Keratinocyte (primary cell): ENCODE data around the gene MPZL1. TPM values are rescaled to one million over a fixed set of nuclear protein-coding genes. Genes with fewer than 3 reads are reported as not detected.

Source experiments
- DNase-seq: peaks from one replicate; pipeline ENCODE4 v3.0.0-alpha.2; 2011; ENCODE audit warnings: low read depth, missing footprints, low spot score
- FAIRE-seq: peaks from 2 replicates; lab custom pipeline; 2011; peaks lifted over from hg19 to GRCh38; lab: Jason Lieb, UNC
- H2AFZ ChIP-seq: 2 replicates; pipeline ENCODE4 v1.6.0; 2012; ENCODE audit warnings: low read length, control low read depth, inconsistent platforms; ENCODE audit not compliant: control insufficient read depth
- H3K27ac ChIP-seq: 2 replicates; pipeline ENCODE4 v1.5.1; 2011; ENCODE audit warnings: low read length; ENCODE audit not compliant: control insufficient read depth, insufficient read depth
- H3K27me3 ChIP-seq: 3 replicates; pipeline ENCODE4 v1.6.0; 2011; ENCODE audit warnings: low read length; ENCODE audit not compliant: control insufficient read depth, insufficient read depth; ENCODE audit errors: extremely low read depth
- H3K36me3 ChIP-seq, 2 experiments: 2 replicates in 1 of 2; 3 replicates in 1 of 2; pipeline ENCODE4 v1.5.1; 2011; ENCODE audit warnings: low read length in 2 of 2, mild to moderate bottlenecking in 1 of 2; ENCODE audit not compliant: control insufficient read depth in 2 of 2, insufficient read depth in 2 of 2; ENCODE audit errors: extremely low read depth in 1 of 2
- H3K4me1 ChIP-seq: 3 replicates; pipeline ENCODE4 v1.5.1; 2011; ENCODE audit warnings: low read length; ENCODE audit not compliant: control insufficient read depth, insufficient read depth; ENCODE audit errors: extremely low read depth
- H3K4me2 ChIP-seq: 3 replicates; pipeline ENCODE4 v1.6.0; 2011; ENCODE audit warnings: low read depth, low read length; ENCODE audit not compliant: control insufficient read depth, insufficient read depth; ENCODE audit errors: extremely low read depth
- H3K4me3 ChIP-seq, 3 experiments: fragments of 200-600 bp in 1 of 3; sonication (generic) in 1 of 3; 2 replicates in 2 of 3; 3 replicates in 1 of 3; pipeline ENCODE4 v1.5.1; 2011 to 2016; ENCODE audit warnings: low read length in 3 of 3, mild to moderate bottlenecking in 3 of 3, control low read depth in 2 of 3, inconsistent platforms in 1 of 3, low read depth in 1 of 3, mixed read lengths in 1 of 3, mixed run types in 1 of 3, moderate library complexity in 1 of 3; ENCODE audit not compliant: control insufficient read depth in 2 of 3, insufficient read depth in 2 of 3; ENCODE audit errors: extremely low read depth in 1 of 3
- H3K79me2 ChIP-seq: 2 replicates; pipeline ENCODE4 v1.6.0; 2012; ENCODE audit warnings: low read length; ENCODE audit not compliant: control insufficient read depth, insufficient read depth
- H3K9ac ChIP-seq: 3 replicates; pipeline ENCODE4 v1.6.0; 2011; ENCODE audit warnings: low read length; ENCODE audit not compliant: control insufficient read depth, insufficient read depth; ENCODE audit errors: extremely low read depth
- H3K9me1 ChIP-seq: 3 replicates; pipeline ENCODE4 v1.6.0; 2011; ENCODE audit warnings: low read length; ENCODE audit not compliant: control insufficient read depth, insufficient read depth; ENCODE audit errors: extremely low read depth
- H3K9me3 ChIP-seq: 2 replicates; pipeline ENCODE4 v1.5.1; 2012; ENCODE audit warnings: low read depth, low read length; ENCODE audit not compliant: control insufficient read depth
- H4K20me1 ChIP-seq: 3 replicates; pipeline ENCODE4 v1.6.0; 2011; ENCODE audit warnings: low read length; ENCODE audit not compliant: control insufficient read depth, insufficient read depth; ENCODE audit errors: extremely low read depth
- CTCF ChIP-seq, 3 experiments: IDR thresholded peaks in 1 of 3; conservative IDR thresholded peaks in 1 of 3; optimal IDR thresholded peaks in 1 of 3; 2 replicates in 2 of 3; 3 replicates in 1 of 3; pipeline versions ENCODE3 to v1.5.1; 2011; ENCODE audit warnings: low read length in 3 of 3, mild to moderate bottlenecking in 3 of 3, moderate library complexity in 2 of 3, control low read depth in 1 of 3, inconsistent platforms in 1 of 3; ENCODE audit not compliant: insufficient read depth in 2 of 3; ENCODE audit errors: extremely low read depth in 1 of 3
- EZH2 ChIP-seq: IDR thresholded peaks from one replicate; pipeline ENCODE4 v1.6.1; 2012; ENCODE audit warnings: inconsistent platforms, mild to moderate bottlenecking, low read length, moderate library complexity
- dilution Hi-C: fragments of 300-500 bp; cut with MboI; formaldehyde crosslinking; loops from one replicate; pipeline ENCODE4 v1.7.0; 2020; ENCODE audit warnings: low sequenced_read_pairs; ENCODE audit not compliant: extremely low pct_ligation_motif_present
- polyA plus RNA-seq, 5 experiments: library from polyadenylated mRNA; depleted of rRNA in 3 of 5; stranded (reverse) in 3 of 5; stranded (forward) in 1 of 5; unstranded in 1 of 5; fragments of >200 nt; gene quantifications; 1 replicate in 1 of 5; 2 replicates in 3 of 5; 3 replicates in 1 of 5; pipeline versions ENCODE4 v1.2.1 to v1.2.3, GENCODE V29; 2011 to 2012; ENCODE audit warnings: missing spikeins in 2 of 5, low read depth in 1 of 5, low replicate concordance in 1 of 5

Gene MPZL1
- polyA plus RNA-seq, 1 donor (not counting 4 experiments of a cell fraction or from before 2014, with no cell fraction given): 195 TPM

GRCh38 chr1:167821356-167821685 lies 99.5 kb downstream of the MPZL1 start:
- H3K9ac ChIP-seq: no peak overlapping the region
- no peaks in the 10 kb centered on the region for H3K9me3 ChIP-seq
- no peaks in the 10 kb centered on the region for H3K36me3 ChIP-seq
- peaks cover 16% of the 10 kb centered on the region for H3K4me1 ChIP-seq
- DNase-seq (no peak), FAIRE-seq (no peak)
- H3K27me3 ChIP-seq: no peaks in the 10 kb centered on the region
- dilution Hi-C loops: no loop called here
- TF ChIP-seq EZH2: no peak
- TF ChIP-seq CTCF (optimal IDR thresholded peaks at IDR 0.05 in 1 of 3, IDR thresholded peaks at IDR 0.05 in 1 of 3, conservative IDR thresholded peaks at IDR 0.05 in 1 of 3; ENCODE audit: extremely low read depth in 1 of 3, insufficient read depth in 2 of 3, low read length in 3 of 3): no peak
- peak overlapping the region; percentile 87 for H3K4me2 ChIP-seq
- H4K20me1 ChIP-seq: no peaks in the 10 kb centered on the region
- no peaks in the 10 kb centered on the region for H3K9me1 ChIP-seq
- H3K27ac ChIP-seq: no peak overlapping the region
- no peak overlapping the region for H3K4me3 ChIP-seq
- no peak overlapping the region for H2AFZ ChIP-seq
- no peaks in the 10 kb centered on the region for H3K79me2 ChIP-seq

GRCh38 chr1:167821969-167822685 lies 100.3 kb downstream of the MPZL1 start:
- Histone ChIP-seq H3K4me1 (peaks cover 16% of the 10 kb centered on the region), H2AFZ (no peak overlapping the region), H3K27ac (no peak overlapping the region), H3K9me1 (no peaks in the 10 kb centered on the region), H3K9me3 (no peaks in the 10 kb centered on the region), H3K27me3 (no peaks in the 10 kb centered on the region), H3K4me3 (no peak overlapping the region), H3K9ac (no peak overlapping the region), H4K20me1 (no peaks in the 10 kb centered on the region), H3K4me2 (no peak overlapping the region), H3K36me3 (no peaks in the 10 kb centered on the region), H3K79me2 (no peaks in the 10 kb centered on the region)
- FAIRE-seq (no peak), DNase-seq (no peak)
- TF ChIP-seq CTCF (optimal IDR thresholded peaks at IDR 0.05 in 1 of 3, IDR thresholded peaks at IDR 0.05 in 1 of 3, conservative IDR thresholded peaks at IDR 0.05 in 1 of 3; ENCODE audit: extremely low read depth in 1 of 3, insufficient read depth in 2 of 3, low read length in 3 of 3): no peak
- no peak for TF ChIP-seq EZH2
- dilution Hi-C loops: no loop called here
